Osteoblast (primary cell): ENCODE results near the gene SOX6. TPM values are rescaled to one million over a fixed set of nuclear protein-coding genes. Genes with fewer than 3 reads are reported as not detected.

Experiments
- DNase-seq: peaks from one replicate; pipeline ENCODE4 v3.0.0; 2011; ENCODE audit warnings: low spot score, mixed read lengths; ENCODE audit not compliant: insufficient read length; ENCODE audit errors: missing footprints
- H2AFZ ChIP-seq: 2 replicates; pipeline ENCODE4 v1.6.0; 2011; ENCODE audit warnings: mild to moderate bottlenecking, low read length
- H3K27ac ChIP-seq: 2 replicates; pipeline ENCODE4 v1.5.1; 2011; ENCODE audit warnings: mild to moderate bottlenecking, low read depth, low read length, moderate library complexity
- H3K27me3 ChIP-seq: 2 replicates; pipeline ENCODE4 v1.6.0; 2012; ENCODE audit warnings: mild to moderate bottlenecking, control low read depth, inconsistent platforms, low read length, moderate library complexity; ENCODE audit not compliant: insufficient read depth
- H3K36me3 ChIP-seq: 2 replicates; pipeline ENCODE4 v1.5.1; 2011; ENCODE audit warnings: mild to moderate bottlenecking, low read length, control low read depth, moderate library complexity; ENCODE audit not compliant: insufficient read depth
- H3K4me1 ChIP-seq: 2 replicates; pipeline ENCODE4 v1.5.1; 2011; ENCODE audit warnings: mild to moderate bottlenecking, low read length, control low read depth, moderate library complexity; ENCODE audit not compliant: insufficient read depth
- H3K4me2 ChIP-seq: 2 replicates; pipeline ENCODE4 v1.6.0; 2011; ENCODE audit warnings: mild to moderate bottlenecking, low read length; ENCODE audit not compliant: insufficient read depth
- H3K4me3 ChIP-seq: fragments of 200-600 bp; sonication (generic); 3 replicates; pipeline ENCODE4 v1.5.1; 2012; ENCODE audit warnings: mild to moderate bottlenecking, low read length, inconsistent platforms; ENCODE audit not compliant: insufficient read depth
- H3K79me2 ChIP-seq: 2 replicates; pipeline ENCODE4 v1.6.0; 2012; ENCODE audit warnings: mild to moderate bottlenecking, low read length, control low read depth, inconsistent platforms; ENCODE audit not compliant: insufficient read depth
- H3K9me3 ChIP-seq: 2 replicates; pipeline ENCODE4 v1.5.1; 2011; ENCODE audit warnings: low read depth, low read length, control low read depth
- H4K20me1 ChIP-seq: 2 replicates; pipeline ENCODE4 v1.6.0; 2012; ENCODE audit warnings: mild to moderate bottlenecking, low read length, control low read depth; ENCODE audit not compliant: insufficient read depth
- CTCF ChIP-seq: IDR thresholded peaks from 2 replicates; pipeline ENCODE4 v1.5.1; 2011; ENCODE audit warnings: mild to moderate bottlenecking, low read depth, low read length, moderate library complexity; ENCODE audit errors: extremely low read depth
- total RNA-seq: library from RNA; depleted of rRNA; stranded (reverse); fragments of >200 nt; gene quantifications from 2 replicates; pipeline ENCODE4 v1.2.3, GENCODE V29; 2012

SOX6 gene
- total RNA-seq, 1 donor = 3.3 TPM

- H3K36me3 ChIP-seq = no peaks in the 10 kb centered on the region
- H3K4me1 ChIP-seq = no peaks in the 10 kb centered on the region
- no peak overlapping the region for H3K4me2 ChIP-seq
- H3K79me2 ChIP-seq = no peaks in the 10 kb centered on the region
- no peak overlapping the region for H3K4me3 ChIP-seq
- no peaks in the 10 kb centered on the region for H4K20me1 ChIP-seq
- H3K27ac ChIP-seq = no peak overlapping the region
- DNase-seq = no peak
- TF ChIP-seq CTCF = no peak
- no peaks in the 10 kb centered on the region for H3K9me3 ChIP-seq
- H3K27me3 ChIP-seq = no peaks in the 10 kb centered on the region
- H2AFZ ChIP-seq = no peak overlapping the region
Measured at GRCh38 chr11:16160146-16160545, 196.2 kb downstream of the SOX6 start.

- H3K4me1 ChIP-seq = no peaks in the 10 kb centered on the region
- H3K36me3 ChIP-seq = no peaks in the 10 kb centered on the region
- H3K27me3 ChIP-seq = no peaks in the 10 kb centered on the region
- H3K9me3 ChIP-seq = no peaks in the 10 kb centered on the region
- no peak overlapping the region for H3K4me3 ChIP-seq
- DNase-seq = no peak
- no peaks in the 10 kb centered on the region for H4K20me1 ChIP-seq
- no peak overlapping the region for H3K4me2 ChIP-seq
- no peak overlapping the region for H3K27ac ChIP-seq
- H3K79me2 ChIP-seq = no peaks in the 10 kb centered on the region
- no peak for TF ChIP-seq CTCF
- no peak overlapping the region for H2AFZ ChIP-seq
Measured at GRCh38 chr11:16158426-16158994, 197.8 kb downstream of the SOX6 start.

- Histone ChIP-seq H3K79me2 (no peaks in the 10 kb centered on the region), H3K4me1 (no peaks in the 10 kb centered on the region), H3K4me3 (no peak overlapping the region), H3K27ac (no peak overlapping the region), H4K20me1 (no peaks in the 10 kb centered on the region), H2AFZ (no peak overlapping the region), H3K4me2 (no peak overlapping the region), H3K36me3 (no peaks in the 10 kb centered on the region), H3K9me3 (no peaks in the 10 kb centered on the region), H3K27me3 (no peaks in the 10 kb centered on the region)
- no peak for TF ChIP-seq CTCF
- no peak for DNase-seq
Measured at GRCh38 chr11:16157327-16157726, 199.0 kb downstream of the SOX6 start.

GRCh38 chr11:16155448-16155847 lies 200.9 kb downstream of the SOX6 start:
- no peak for TF ChIP-seq CTCF
- H2AFZ ChIP-seq = no peak overlapping the region
- H3K79me2 ChIP-seq = no peaks in the 10 kb centered on the region
- no peak overlapping the region for H3K4me3 ChIP-seq
- no peak overlapping the region for H3K27ac ChIP-seq
- H3K9me3 ChIP-seq = no peaks in the 10 kb centered on the region
- H3K4me2 ChIP-seq = no peak overlapping the region
- H3K36me3 ChIP-seq = no peaks in the 10 kb centered on the region
- H4K20me1 ChIP-seq = no peaks in the 10 kb centered on the region
- no peaks in the 10 kb centered on the region for H3K4me1 ChIP-seq
- no peak for DNase-seq
- H3K27me3 ChIP-seq = no peaks in the 10 kb centered on the region
